Liver (tissue), 9 donors: ENCODE results near the gene HOXB5. TPM values are rescaled to one million over a fixed set of nuclear protein-coding genes. Genes with fewer than 3 reads are reported as not detected.

Experiments used
- DNase-seq: peaks from one replicate; pipeline ENCODE4 v3.0.0-alpha.2; 2017; ENCODE audit warnings: low spot score
- H3K27ac ChIP-seq, 2 donors: one replicate each; pipeline ENCODE4 v1.7.0; 2013; ENCODE audit warnings: inconsistent platforms in 2 of 2, low read length in 2 of 2, control low read depth in 1 of 2, low read depth in 1 of 2, mild to moderate bottlenecking in 1 of 2
- H3K27me3 ChIP-seq, 4 donors: one replicate each; pipeline versions ENCODE4 v1.6.1 to v1.7.0; 2013; ENCODE audit warnings: low read length in 3 of 4, inconsistent platforms in 1 of 4, mild to moderate bottlenecking in 1 of 4, moderate library complexity in 1 of 4; ENCODE audit not compliant: control insufficient read depth in 4 of 4, insufficient read depth in 4 of 4
- H3K36me3 ChIP-seq, 4 donors: one replicate each; pipeline versions ENCODE4 v1.6.1 to v1.7.0; 2013; ENCODE audit warnings: low read length in 3 of 4, mild to moderate bottlenecking in 3 of 4, low read depth in 1 of 4, moderate library complexity in 1 of 4; ENCODE audit not compliant: control insufficient read depth in 4 of 4, insufficient read depth in 3 of 4
- H3K4me1 ChIP-seq, 4 donors: one replicate each; pipeline versions ENCODE4 v1.6.1 to v1.7.0; 2013; ENCODE audit warnings: low read length in 3 of 4, mild to moderate bottlenecking in 3 of 4, moderate library complexity in 1 of 4; ENCODE audit not compliant: control insufficient read depth in 4 of 4, insufficient read depth in 4 of 4
- H3K4me3 ChIP-seq, 3 donors: one replicate each; pipeline versions ENCODE4 v1.6.1 to v1.7.0; 2013; ENCODE audit warnings: low read length in 3 of 3, control low read depth in 1 of 3, low read depth in 1 of 3, mild to moderate bottlenecking in 1 of 3
- H3K9ac ChIP-seq, 2 donors: one replicate each; pipeline ENCODE4 v1.7.0; 2013; ENCODE audit warnings: low read length in 2 of 2, mild to moderate bottlenecking in 2 of 2, moderate library complexity in 2 of 2, control low read depth in 1 of 2, low read depth in 1 of 2
- H3K9me3 ChIP-seq, 4 donors: one replicate each; pipeline versions ENCODE4 v1.6.1 to v1.7.0; 2013; ENCODE audit warnings: low read length in 3 of 4; ENCODE audit not compliant: control insufficient read depth in 4 of 4
- EGR1 ChIP-seq, 2 donors: IDR thresholded peaks; 2 replicates each; pipeline ENCODE4 v1.6.1; 2016 to 2018; ENCODE audit warnings: antibody characterized with exemption in 2 of 2, low read depth in 2 of 2
- FOXA1 ChIP-seq: IDR thresholded peaks from 2 replicates; pipeline ENCODE4 v1.6.1; 2016; ENCODE audit warnings: antibody characterized with exemption
- FOXA2 ChIP-seq: IDR thresholded peaks from 2 replicates; pipeline ENCODE4 v1.6.1; 2016; ENCODE audit warnings: antibody characterized with exemption
- GABPA ChIP-seq, 2 donors: IDR thresholded peaks in 1 of 2; conservative IDR thresholded peaks in 1 of 2; 2 replicates each; pipeline ENCODE4 v1.6.1; 2016; ENCODE audit warnings: antibody characterized with exemption in 2 of 2, mild to moderate bottlenecking in 1 of 2, moderate library complexity in 1 of 2
- HNF4A ChIP-seq, 2 donors: conservative IDR thresholded peaks; 2 replicates each; pipeline ENCODE4 v1.6.1; 2016; ENCODE audit warnings: antibody characterized with exemption in 2 of 2, mild to moderate bottlenecking in 2 of 2
- HNF4G ChIP-seq: IDR thresholded peaks from 2 replicates; pipeline ENCODE4 v1.6.1; 2016; ENCODE audit warnings: antibody characterized with exemption
- JUND ChIP-seq, 2 donors: IDR thresholded peaks; 2 replicates each; pipeline ENCODE4 v1.6.1; 2016; ENCODE audit warnings: antibody characterized with exemption in 2 of 2
- NR2F2 ChIP-seq: IDR thresholded peaks from 2 replicates; pipeline ENCODE4 v1.6.1; 2016; ENCODE audit warnings: antibody characterized with exemption
- RAD21 ChIP-seq, 2 donors: IDR thresholded peaks; 2 replicates each; pipeline ENCODE4 v1.6.1; 2016; ENCODE audit warnings: antibody characterized with exemption in 2 of 2, mild to moderate bottlenecking in 2 of 2
- RXRA ChIP-seq, 2 donors: IDR thresholded peaks; 2 replicates each; pipeline ENCODE4 v1.6.1; 2017 to 2018; ENCODE audit warnings: antibody characterized with exemption in 2 of 2, mild to moderate bottlenecking in 1 of 2
- SP1 ChIP-seq: IDR thresholded peaks from 2 replicates; pipeline ENCODE4 v1.6.1; 2018; ENCODE audit warnings: antibody characterized with exemption, mild to moderate bottlenecking
- TAF1 ChIP-seq: conservative IDR thresholded peaks from 2 replicates; pipeline ENCODE4 v1.6.1; 2016; ENCODE audit warnings: antibody characterized with exemption, mild to moderate bottlenecking
- YY1 ChIP-seq: IDR thresholded peaks from 2 replicates; pipeline ENCODE4 v1.6.1; 2016; ENCODE audit warnings: antibody characterized with exemption, mild to moderate bottlenecking
- WGBS: extraction: QIAGEN DNeasy Blood & Tissue Kit; methylation state at CpG from one replicate; pipeline ENCODE4 v1.1.7; 2013; 5-methylcytosine and 5-hydroxymethylcytosine counted together
- polyA plus RNA-seq, 2 donors: library from polyadenylated mRNA; stranded (reverse) in 1 of 2; unstranded in 1 of 2; fragments of 200-250 nt in 1 of 2; fragments of >200 nt in 1 of 2; fragmentation: Nextera tagmentation in 1 of 2; extraction: Ambion mirVana in 1 of 2; gene quantifications; one replicate each; pipeline versions ENCODE4 v1.2.1 to v1.2.3, GENCODE V29; 2013 to 2015
- total RNA-seq, 2 donors: library from RNA; depleted of rRNA; stranded (reverse); fragments of >200 nt; gene quantifications; one replicate each; pipeline ENCODE4 v1.2.3, GENCODE V29; 2014
- TF ChIP-seq, protein P1 (sequence below): IDR thresholded peaks from 2 replicates; pipeline ENCODE4 v1.6.1; 2016; ENCODE audit warnings: antibody characterized with exemption
- TF ChIP-seq, protein P2 (sequence below): IDR thresholded peaks from 2 replicates; pipeline ENCODE4 v1.6.1; 2016; ENCODE audit warnings: antibody characterized with exemption
- TF ChIP-seq, protein P3 (sequence below): fragments of 150-350 bp; IDR thresholded peaks from 2 replicates; pipeline ENCODE4 v1.5.1; 2017; ENCODE audit warnings: improper control_type of control experiment, low read depth, low read length; ENCODE audit not compliant: missing input control
- TF ChIP-seq, protein P4 (sequence below): IDR thresholded peaks from 2 replicates; pipeline ENCODE4 v1.6.1; 2016; ENCODE audit warnings: antibody characterized with exemption
- TF ChIP-seq, protein P5 (sequence below): IDR thresholded peaks from 2 replicates; pipeline ENCODE4 v1.6.1; 2016; ENCODE audit warnings: antibody characterized with exemption, mild to moderate bottlenecking
- donor health status: healthy.
- donor health status: healthy.
- donor health status: healthy.
- donor health status: healthy.
- donor health status: healthy.

Gene HOXB5
- total and polyA plus RNA-seq, 4 donors, result 0.08 to 0.38 (median 0.36) TPM; not detected in 1

DNA sequence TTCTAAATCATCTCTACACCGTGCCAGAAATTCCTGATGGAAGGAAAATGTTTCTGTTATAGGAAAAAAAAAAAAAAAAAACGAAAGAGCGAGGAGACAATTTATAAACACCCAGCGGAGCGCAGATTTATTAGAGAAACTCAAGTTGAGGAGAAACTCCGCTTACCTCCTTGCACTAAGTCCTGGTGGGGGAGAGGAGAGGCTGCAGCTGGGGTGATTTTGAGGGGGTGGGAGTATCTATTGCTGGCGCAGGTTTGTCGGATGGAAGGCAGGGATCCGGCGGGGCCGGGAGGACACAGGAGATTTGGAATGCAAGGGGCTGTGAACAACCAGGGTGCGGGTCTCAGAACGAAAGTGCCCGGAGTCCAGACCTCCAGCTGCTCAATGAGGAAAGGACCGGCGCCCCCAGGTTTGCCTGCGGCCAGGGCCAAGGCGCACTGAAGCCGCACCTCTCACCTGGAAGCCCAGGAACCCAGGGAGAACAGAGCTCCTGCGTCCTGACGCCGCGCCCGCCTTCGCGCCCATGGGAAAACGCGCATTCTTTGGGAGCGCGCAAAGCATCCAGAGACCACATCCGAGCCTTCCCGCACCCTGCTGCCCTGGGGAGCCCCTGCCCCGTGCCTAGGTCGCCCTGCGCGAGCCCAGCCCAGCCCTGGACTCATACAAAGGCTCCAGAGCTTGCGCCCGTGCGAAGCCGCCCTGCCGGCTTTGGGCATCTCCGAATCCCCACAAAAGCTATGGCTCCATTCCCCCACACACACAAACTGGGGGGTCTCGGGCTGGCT lies 24.1 kb upstream of the HOXB5 start (continued):
- TF ChIP-seq, protein P1, sequence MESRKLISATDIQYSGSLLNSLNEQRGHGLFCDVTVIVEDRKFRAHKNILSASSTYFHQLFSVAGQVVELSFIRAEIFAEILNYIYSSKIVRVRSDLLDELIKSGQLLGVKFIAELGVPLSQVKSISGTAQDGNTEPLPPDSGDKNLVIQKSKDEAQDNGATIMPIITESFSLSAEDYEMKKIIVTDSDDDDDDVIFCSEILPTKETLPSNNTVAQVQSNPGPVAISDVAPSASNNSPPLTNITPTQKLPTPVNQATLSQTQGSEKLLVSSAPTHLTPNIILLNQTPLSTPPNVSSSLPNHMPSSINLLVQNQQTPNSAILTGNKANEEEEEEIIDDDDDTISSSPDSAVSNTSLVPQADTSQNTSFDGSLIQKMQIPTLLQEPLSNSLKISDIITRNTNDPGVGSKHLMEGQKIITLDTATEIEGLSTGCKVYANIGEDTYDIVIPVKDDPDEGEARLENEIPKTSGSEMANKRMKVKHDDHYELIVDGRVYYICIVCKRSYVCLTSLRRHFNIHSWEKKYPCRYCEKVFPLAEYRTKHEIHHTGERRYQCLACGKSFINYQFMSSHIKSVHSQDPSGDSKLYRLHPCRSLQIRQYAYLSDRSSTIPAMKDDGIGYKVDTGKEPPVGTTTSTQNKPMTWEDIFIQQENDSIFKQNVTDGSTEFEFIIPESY, result no peak

DNA sequence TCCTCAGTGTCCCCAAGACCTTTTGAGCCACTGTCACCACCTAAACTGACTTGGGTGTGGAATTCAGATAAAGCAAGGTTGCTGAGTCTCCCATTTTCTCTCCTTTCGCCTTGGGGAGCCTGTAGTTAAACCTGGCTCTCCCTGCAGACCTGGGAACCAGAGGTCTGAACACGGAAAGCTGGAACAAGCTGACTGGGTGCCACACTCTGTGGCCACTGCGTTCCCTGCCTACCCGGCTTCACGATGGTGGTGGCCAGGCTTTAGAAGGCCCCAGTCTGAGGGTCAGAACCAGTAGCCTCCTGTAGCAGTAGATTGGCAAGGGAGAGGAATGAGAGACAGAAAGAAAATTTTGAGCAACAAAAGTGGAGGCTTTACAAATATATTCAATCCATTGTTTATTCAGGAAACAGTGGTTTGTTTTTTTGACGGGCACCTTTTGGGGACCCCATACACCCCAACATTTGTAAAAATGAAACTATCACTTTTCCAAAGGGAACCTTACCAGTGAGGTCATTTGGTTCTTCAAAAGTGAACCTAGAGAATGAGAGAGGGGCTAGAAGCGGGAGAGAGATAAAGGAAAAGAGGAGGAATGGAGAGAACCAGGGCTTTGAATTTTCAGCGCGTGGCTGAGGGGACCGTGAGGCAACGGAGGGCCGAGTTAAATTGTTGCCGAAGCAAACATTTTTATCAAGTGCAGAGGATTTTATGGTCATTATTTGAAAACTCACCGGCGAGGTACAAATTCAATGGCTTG lies 23.3 kb upstream of the HOXB5 start:
- H3K4me3 ChIP-seq, result no peak overlapping the region
- no peaks in the 10 kb centered on the region for H3K9me3 ChIP-seq
- TF ChIP-seq, protein P2, sequence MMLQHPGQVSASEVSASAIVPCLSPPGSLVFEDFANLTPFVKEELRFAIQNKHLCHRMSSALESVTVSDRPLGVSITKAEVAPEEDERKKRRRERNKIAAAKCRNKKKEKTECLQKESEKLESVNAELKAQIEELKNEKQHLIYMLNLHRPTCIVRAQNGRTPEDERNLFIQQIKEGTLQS, result no peak
- TF ChIP-seq SP1 (no peak), FOXA2 (no peak), RAD21 (IDR thresholded peaks at IDR 0.05) (no peak), TAF1 (no peak), EGR1 (IDR thresholded peaks at IDR 0.05; ENCODE audit: low read depth in 2 of 2) (no peak), GABPA (IDR thresholded peaks at IDR 0.05 in 1 of 2, conservative IDR thresholded peaks at IDR 0.05 in 1 of 2) (no peak), HNF4G (no peak), JUND (IDR thresholded peaks at IDR 0.05) (no peak), YY1 (no peak), FOXA1 (no peak), NR2F2 (no peak), HNF4A (conservative IDR thresholded peaks at IDR 0.05) (no peak), RXRA (IDR thresholded peaks at IDR 0.05) (no peak)
- TF ChIP-seq, protein P3, sequence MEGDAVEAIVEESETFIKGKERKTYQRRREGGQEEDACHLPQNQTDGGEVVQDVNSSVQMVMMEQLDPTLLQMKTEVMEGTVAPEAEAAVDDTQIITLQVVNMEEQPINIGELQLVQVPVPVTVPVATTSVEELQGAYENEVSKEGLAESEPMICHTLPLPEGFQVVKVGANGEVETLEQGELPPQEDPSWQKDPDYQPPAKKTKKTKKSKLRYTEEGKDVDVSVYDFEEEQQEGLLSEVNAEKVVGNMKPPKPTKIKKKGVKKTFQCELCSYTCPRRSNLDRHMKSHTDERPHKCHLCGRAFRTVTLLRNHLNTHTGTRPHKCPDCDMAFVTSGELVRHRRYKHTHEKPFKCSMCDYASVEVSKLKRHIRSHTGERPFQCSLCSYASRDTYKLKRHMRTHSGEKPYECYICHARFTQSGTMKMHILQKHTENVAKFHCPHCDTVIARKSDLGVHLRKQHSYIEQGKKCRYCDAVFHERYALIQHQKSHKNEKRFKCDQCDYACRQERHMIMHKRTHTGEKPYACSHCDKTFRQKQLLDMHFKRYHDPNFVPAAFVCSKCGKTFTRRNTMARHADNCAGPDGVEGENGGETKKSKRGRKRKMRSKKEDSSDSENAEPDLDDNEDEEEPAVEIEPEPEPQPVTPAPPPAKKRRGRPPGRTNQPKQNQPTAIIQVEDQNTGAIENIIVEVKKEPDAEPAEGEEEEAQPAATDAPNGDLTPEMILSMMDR, result no peak
- TF ChIP-seq, protein P1, result no peak
- TF ChIP-seq, protein P4, sequence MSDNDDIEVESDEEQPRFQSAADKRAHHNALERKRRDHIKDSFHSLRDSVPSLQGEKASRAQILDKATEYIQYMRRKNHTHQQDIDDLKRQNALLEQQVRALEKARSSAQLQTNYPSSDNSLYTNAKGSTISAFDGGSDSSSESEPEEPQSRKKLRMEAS, result no peak
- TF ChIP-seq, protein P5, sequence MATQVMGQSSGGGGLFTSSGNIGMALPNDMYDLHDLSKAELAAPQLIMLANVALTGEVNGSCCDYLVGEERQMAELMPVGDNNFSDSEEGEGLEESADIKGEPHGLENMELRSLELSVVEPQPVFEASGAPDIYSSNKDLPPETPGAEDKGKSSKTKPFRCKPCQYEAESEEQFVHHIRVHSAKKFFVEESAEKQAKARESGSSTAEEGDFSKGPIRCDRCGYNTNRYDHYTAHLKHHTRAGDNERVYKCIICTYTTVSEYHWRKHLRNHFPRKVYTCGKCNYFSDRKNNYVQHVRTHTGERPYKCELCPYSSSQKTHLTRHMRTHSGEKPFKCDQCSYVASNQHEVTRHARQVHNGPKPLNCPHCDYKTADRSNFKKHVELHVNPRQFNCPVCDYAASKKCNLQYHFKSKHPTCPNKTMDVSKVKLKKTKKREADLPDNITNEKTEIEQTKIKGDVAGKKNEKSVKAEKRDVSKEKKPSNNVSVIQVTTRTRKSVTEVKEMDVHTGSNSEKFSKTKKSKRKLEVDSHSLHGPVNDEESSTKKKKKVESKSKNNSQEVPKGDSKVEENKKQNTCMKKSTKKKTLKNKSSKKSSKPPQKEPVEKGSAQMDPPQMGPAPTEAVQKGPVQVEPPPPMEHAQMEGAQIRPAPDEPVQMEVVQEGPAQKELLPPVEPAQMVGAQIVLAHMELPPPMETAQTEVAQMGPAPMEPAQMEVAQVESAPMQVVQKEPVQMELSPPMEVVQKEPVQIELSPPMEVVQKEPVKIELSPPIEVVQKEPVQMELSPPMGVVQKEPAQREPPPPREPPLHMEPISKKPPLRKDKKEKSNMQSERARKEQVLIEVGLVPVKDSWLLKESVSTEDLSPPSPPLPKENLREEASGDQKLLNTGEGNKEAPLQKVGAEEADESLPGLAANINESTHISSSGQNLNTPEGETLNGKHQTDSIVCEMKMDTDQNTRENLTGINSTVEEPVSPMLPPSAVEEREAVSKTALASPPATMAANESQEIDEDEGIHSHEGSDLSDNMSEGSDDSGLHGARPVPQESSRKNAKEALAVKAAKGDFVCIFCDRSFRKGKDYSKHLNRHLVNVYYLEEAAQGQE, result no peak
- H3K9ac ChIP-seq, result no peak overlapping the region
- no peak for DNase-seq
- WGBS, result 14% methylated on average over 15 of the region's 15 CpGs
- H3K4me1 ChIP-seq, result peaks cover 0 to 18% (median 4%) of the 10 kb centered on the region in 4 donors
- H3K36me3 ChIP-seq, result no peaks in the 10 kb centered on the region
- no peak overlapping the region for H3K27ac ChIP-seq
- peaks cover 11 to 42% (median 32%) of the 10 kb centered on the region in 4 donors for H3K27me3 ChIP-seq
